Stimulated activated CD8-positive, alpha-beta memory T cell treated with anti-CD3 and anti-CD28 coated beads, Interleukin-4, amount 100 ng/mL, for 24 hours (primary cell): ENCODE measurements around the gene ITGB1.
A peak's percentile ranks its signal among the peaks of the same experiment; 100 is the strongest.
"Not testable (repeated sequence)": the region's sequence is repeated elsewhere in the genome, so short reads cannot be mapped to it uniquely, and the experiment has no call there.

Experiments used
- DNase-seq: peaks from one replicate; pipeline ENCODE4 v3.0.0-alpha.2; 2020; ENCODE audit warnings: low read depth

ITGB1 gene

GRCh38 chr10:32980558-32981468 lies 22.8 kb upstream of the ITGB1 start:
- DNase-seq, result peak; percentile 71

GRCh38 chr10:32980242-32980557 lies 22.2 kb upstream of the ITGB1 start:
- no peak for DNase-seq

DNA sequence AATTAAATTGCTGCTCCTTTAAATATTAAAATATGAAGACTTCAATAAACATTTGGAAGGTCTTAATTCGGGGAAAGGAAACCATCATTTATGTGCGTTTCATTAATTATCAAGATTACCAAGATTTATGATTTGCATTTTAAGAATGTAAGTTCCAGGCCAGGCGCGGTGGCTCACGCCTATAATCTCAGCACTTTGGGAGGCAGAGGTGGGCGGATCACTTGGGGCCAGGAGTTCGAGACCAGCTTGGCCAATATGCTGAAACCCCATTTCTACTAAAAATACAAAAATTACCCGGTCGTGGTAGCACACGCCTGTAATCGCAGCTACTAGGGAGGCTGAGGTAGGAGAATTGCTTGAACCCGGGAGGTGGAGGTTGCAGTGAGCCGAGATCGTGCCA lies 21.7 kb upstream of the ITGB1 start:
- DNase-seq, result not testable (repeated sequence)

- no peak for DNase-seq
These were observed 21.0 kb upstream of the ITGB1 start for GRCh38 chr10:32979041-32979440.

GRCh38 chr10:32977846-32978809 lies 20.1 kb upstream of the ITGB1 start:
- not testable (repeated sequence) for DNase-seq

- DNase-seq, result no peak
These were observed 18.3 kb upstream of the ITGB1 start for GRCh38 chr10:32976338-32976737.

DNA sequence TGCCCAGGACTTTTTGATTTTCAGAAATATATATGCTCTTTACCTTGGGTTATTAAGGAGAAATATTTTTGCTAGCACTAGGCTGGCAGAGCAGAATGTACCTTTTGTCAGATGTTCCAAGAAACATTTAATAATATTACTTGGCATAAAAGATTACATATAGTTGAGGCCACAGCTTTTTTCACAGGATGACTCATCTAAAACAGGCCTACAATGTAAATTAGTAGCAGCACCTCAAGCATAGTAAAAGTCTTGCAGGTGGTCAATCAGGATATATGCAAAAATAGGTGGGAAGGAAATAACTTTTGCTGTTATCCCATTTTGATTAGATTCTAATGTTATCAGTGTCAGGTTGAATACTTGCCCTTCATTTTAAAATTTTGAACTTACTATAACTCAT lies 14.9 kb upstream of the ITGB1 start:
- DNase-seq, result no peak

DNA sequence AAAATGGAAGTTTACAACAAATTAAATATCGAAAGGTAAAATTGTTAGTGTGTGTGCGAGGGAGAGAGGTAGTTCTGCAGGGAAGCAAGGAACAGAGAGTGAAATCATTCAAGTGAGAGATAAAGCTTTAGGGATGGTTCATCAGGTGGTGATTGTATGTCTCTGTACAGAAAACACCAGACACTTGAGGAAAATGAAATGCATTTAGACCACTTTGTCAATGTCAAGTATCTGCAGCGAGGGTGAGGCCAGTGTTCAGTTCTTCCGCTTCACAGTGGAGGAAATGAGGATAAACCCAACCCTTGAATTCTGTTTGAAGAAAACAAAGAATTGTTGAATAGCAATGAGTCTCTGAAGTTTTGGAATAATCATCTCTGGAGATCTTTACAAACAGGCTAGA lies 14.4 kb upstream of the ITGB1 start:
- DNase-seq, result no peak

DNA sequence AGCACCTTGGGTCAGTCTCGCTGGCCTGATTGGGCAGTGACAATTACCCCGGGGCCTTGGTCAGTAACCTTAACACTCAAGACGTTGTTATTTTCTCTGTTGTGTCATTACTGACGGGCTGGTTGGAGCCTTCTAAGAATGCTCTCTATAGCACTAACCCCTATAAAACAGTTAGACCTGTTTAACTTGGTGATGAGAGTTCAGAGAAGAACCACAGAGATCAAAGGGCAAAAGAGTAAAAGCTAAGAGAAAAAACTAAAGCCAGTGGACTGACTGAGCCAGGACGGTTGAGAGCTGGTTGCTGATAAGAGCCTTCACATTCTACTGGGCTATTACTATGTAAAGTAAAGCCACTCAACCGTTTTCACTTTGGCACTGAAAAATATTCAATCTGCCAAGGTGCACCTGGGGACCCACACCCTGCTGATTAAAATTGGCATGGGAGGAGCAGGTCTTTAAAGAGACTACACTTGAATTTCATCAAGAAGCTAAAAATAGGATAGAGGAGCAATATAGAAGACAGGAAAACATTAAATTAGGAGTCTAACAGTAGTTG lies 13.6 kb upstream of the ITGB1 start:
- DNase-seq, result no peak

- DNase-seq, result no peak
These were observed 12.9 kb upstream of the ITGB1 start for GRCh38 chr10:32970910-32971309.

GRCh38 chr10:32964270-32964669 lies 6.2 kb upstream of the ITGB1 start:
- DNase-seq, result no peak

DNA sequence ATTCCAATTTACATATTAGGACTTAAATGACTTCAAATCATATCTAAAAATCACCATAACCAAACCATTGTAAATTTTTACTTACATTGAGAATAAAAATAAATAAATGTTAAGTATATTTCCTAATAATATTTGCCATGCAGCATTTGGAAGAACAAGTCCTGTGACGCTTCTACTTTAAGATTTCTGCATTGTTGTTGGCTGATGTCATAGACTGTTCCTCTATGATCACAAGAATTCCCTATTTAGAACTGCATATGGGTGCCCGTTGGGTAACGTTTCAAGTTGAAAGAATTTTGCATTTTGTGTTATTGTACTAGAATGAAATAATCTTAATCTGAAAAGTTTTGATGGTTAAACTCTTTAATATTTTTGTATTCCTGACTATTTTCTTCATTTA lies 5.1 kb upstream of the ITGB1 start:
- no peak for DNase-seq

DNA sequence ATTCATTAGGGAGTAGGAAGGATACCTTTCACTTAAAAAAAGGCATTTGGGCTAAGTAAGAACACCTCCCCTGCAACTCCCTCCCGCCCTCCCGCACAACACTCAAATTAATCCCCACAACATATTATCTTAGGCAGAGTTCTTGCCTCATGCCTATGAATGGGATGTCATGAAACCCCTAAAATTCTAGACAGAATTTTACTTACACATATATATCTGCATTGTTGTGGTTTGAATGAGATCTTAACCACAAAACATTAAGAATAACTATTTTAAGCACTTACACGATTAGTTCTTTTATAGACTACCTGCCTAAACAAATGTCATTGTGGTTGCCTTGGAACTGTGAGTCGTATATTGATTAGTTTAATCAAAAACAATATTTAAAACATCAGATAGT lies 4.5 kb upstream of the ITGB1 start:
- DNase-seq, result no peak

- no peak for DNase-seq
These were observed 3.9 kb upstream of the ITGB1 start for GRCh38 chr10:32961895-32962369.

DNA sequence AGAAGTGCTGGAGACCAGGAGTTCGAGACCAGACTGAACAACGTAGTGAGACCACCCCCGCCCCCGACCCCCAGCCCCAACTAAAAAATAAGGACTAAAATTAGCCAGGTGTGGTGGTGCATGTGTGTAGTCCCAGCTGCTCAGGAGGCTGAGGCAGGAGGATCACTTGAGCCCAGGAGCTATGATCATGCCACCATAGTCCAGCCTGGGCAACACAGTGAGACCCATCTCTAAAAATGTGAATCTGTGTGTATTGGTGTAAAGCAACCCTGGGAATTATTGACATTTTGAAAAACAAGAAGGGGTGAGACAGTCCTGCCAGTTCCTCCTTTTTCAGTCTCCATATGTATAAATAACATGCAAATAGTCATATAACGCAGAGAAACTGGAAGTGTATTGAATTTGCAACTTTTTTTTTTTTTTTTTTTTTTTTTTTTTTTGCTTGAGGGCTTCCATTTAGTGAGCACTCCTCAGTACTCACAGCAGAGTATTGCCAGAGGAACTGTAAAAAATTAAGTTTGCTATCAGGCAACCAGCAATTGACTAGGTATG lies 3.4 kb upstream of the ITGB1 start:
- no peak for DNase-seq

DNA sequence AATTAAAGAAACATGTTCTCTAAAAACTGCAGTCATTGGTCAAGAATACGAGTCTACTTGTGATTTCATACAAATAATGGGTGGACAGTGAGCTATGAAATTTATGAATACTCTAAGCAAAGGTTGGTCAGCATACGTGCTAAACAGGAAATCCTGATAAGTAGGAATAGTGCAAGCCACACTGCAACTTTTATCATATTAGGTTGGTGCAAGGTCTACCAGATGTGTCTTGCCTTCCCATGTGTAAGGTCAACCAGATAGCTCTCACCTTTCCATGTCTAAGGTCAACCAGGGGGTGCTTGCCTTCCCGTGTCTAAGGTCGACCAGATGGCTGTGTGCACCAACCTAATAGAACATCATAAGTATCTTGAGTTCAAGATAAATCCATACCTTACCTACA lies 2.0 kb upstream of the ITGB1 start:
- no peak for DNase-seq

DNA sequence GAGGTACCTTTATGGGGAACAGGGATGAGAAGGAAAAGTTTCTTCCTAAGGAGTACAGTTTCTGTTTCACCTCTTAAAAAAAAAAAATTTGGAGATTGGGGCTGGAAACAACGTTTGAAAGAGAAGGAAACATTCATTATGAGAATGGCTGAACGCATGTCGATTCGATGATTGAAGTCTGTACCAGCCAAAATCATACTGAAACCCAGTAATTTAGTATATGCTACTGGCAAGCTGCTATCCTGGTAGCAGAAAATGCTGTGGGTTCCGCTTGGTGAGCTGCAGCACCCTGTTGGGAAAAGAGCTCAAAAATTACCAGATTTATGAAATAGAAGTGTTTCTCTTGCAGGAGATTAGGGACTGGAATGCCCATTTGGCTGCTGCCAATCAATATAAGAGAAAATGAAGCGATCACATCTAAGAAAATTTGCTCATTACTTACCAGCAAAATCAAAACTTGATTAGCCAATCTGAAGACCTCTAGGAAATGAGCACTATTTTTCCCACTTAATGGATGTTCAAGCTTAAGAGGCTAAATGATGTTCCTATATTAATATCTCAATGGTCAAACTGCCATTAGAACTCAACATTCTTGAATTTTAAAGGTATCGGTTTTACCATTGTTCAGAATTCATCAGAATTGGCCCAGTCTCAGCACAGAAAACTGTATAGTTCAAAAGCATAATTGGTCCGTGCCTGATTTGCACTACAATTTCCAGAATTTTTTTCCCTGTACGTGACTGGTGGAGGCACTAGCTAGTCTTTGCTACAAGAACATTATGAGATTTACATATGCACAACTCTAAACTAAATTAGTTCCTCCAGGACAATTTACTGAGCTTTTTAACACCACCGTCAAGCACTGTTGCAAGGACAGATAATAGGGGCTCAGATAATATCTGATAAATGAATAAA lies 1.2 kb upstream of the ITGB1 start:
- DNase-seq, result no peak

- DNase-seq, result peak; percentile 19
These were observed 517 bp downstream of the ITGB1 start for GRCh38 chr10:32957341-32958084.

DNA sequence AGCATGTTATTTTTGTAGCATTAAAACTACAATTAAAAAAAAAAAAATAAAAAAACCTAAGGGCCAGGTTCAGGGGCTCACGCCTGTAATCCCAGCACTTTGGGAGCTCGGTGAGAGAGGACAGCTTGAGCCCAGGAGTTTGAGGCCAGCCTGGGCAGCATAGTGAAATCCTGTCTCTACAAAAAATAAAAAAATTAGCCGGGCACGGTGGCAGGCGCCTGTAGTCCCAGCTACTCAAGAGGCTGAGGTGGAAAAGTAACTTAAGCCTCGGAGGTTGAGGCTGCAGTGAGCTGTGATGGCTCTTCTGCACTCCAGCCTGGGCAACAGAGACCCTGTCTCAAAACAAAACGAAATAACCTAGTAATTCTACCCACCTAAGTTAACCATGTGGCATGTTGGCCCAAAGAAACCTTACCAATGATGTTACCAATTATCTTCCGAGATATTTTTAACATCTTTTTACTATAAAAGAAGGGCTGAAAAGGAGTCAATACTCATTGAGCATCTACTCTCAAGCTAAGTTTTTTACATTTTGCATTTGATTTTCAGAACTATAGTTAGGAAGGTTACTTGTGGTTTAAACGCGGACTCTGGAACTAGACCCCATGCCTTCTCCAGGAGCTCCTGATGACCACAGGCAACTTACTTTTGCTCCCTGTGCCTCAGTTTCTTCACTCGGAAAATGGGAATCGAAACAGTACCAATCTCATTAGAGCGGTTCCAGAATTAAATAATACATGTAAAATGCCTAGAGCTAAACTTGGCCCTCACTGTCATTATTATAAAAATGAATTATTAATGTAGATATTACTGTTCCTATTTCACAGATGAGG lies 1.4 kb downstream of the ITGB1 start:
- no peak for DNase-seq

DNA sequence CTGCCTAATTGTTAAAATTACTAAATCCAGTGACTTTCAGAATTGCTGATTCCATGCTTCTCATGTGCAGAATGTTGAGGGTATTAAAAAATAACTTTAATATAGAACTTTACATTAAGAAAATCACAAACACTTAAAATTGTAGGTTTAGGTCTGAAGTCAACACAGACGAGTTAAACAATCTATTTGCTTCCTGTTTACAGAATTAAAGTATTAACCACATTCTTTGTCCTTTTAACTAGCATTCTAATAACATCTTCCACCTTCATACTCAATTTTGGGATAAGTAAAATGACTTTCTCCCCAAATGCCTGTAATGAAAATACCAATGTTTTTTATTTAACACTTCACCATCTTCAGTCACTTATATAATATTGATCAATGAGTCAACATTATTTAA lies 2.2 kb downstream of the ITGB1 start:
- DNase-seq, result no peak
